ENCODE results near the gene RIMS1.

DNA sequence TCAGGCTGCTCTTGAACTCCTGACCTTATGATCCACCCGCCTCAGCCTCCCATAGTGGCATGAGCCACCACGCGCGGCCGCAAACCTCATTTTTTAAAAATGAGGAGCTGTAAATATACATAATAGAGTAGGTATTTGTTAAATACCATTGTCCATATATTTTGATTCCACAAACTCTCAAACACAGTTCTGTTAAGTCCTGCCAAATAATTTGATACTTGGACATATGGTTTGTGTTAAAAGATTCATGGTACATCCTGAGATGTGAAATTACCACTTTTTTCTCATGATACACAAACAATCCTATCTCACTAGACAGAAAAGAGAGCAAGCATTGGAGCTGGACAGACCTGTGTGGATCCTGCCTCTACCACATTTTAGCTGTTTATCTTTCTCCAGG, 401.5 kb downstream of the RIMS1 start:
- TF ChIP-seq, protein P1, sequence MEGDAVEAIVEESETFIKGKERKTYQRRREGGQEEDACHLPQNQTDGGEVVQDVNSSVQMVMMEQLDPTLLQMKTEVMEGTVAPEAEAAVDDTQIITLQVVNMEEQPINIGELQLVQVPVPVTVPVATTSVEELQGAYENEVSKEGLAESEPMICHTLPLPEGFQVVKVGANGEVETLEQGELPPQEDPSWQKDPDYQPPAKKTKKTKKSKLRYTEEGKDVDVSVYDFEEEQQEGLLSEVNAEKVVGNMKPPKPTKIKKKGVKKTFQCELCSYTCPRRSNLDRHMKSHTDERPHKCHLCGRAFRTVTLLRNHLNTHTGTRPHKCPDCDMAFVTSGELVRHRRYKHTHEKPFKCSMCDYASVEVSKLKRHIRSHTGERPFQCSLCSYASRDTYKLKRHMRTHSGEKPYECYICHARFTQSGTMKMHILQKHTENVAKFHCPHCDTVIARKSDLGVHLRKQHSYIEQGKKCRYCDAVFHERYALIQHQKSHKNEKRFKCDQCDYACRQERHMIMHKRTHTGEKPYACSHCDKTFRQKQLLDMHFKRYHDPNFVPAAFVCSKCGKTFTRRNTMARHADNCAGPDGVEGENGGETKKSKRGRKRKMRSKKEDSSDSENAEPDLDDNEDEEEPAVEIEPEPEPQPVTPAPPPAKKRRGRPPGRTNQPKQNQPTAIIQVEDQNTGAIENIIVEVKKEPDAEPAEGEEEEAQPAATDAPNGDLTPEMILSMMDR (IDR thresholded peaks at IDR 0.05), result no peak
- no peak for TF ChIP-seq POLR2A (IDR thresholded peaks at IDR 0.05)
